ENCODE results near the gene UTP3.

Gene UTP3

GRCh38 chr4:70728091-70728490 is 39.8 kb downstream of the UTP3 start:
- TF ChIP-seq USF1 (IDR thresholded peaks at IDR 0.05) (no peak), FOXM1 (IDR thresholded peaks at IDR 0.05; ENCODE audit: borderline replicate concordance, low read depth) (no peak), CREB1 (IDR thresholded peaks at IDR 0.05; ENCODE audit: low read depth) (no peak), TAF1 (IDR thresholded peaks at IDR 0.05; ENCODE audit: low read depth) (no peak)

GRCh38 chr4:70734168-70734954 is 46.0 kb downstream of the UTP3 start:
- TF ChIP-seq TAF1 (IDR thresholded peaks at IDR 0.05; ENCODE audit: low read depth) (no peak), RAD21 (IDR thresholded peaks at IDR 0.05; ENCODE audit: low read depth) (no peak), EP300 (IDR thresholded peaks at IDR 0.05; ENCODE audit: borderline replicate concordance) (no peak), TEAD4 (IDR thresholded peaks at IDR 0.05) (no peak), CREB1 (IDR thresholded peaks at IDR 0.05; ENCODE audit: low read depth) (no peak), USF1 (IDR thresholded peaks at IDR 0.05) (no peak), EGR1 (IDR thresholded peaks at IDR 0.05) (no peak), MAX (IDR thresholded peaks at IDR 0.05) (no peak), FOXM1 (IDR thresholded peaks at IDR 0.05; ENCODE audit: borderline replicate concordance, low read depth) (no peak), CEBPB (IDR thresholded peaks at IDR 0.05) (no peak), TCF12 (IDR thresholded peaks at IDR 0.05; ENCODE audit: low read depth) (no peak), REST (IDR thresholded peaks at IDR 0.05; ENCODE audit: low read depth) (no peak), ZBTB7A (IDR thresholded peaks at IDR 0.05; ENCODE audit: low read depth) (no peak), YY1 (IDR thresholded peaks at IDR 0.05; ENCODE audit: low read depth) (no peak)

- TF ChIP-seq TAF1 (IDR thresholded peaks at IDR 0.05; ENCODE audit: low read depth), result no peak
- no peak for TF ChIP-seq CREB1 (IDR thresholded peaks at IDR 0.05; ENCODE audit: low read depth)
- TF ChIP-seq TEAD4 (IDR thresholded peaks at IDR 0.05), result no peak
- no peak for TF ChIP-seq TCF12 (IDR thresholded peaks at IDR 0.05; ENCODE audit: low read depth)
- no peak for TF ChIP-seq ZBTB7A (IDR thresholded peaks at IDR 0.05; ENCODE audit: low read depth)
- TF ChIP-seq NFIC (IDR thresholded peaks at IDR 0.05), result no peak
- TF ChIP-seq CEBPB (IDR thresholded peaks at IDR 0.05), result no peak
- TF ChIP-seq RAD21 (IDR thresholded peaks at IDR 0.05; ENCODE audit: low read depth), result no peak
- TF ChIP-seq YY1 (IDR thresholded peaks at IDR 0.05; ENCODE audit: low read depth), result no peak
- no peak for TF ChIP-seq FOXM1 (IDR thresholded peaks at IDR 0.05; ENCODE audit: borderline replicate concordance, low read depth)
- no peak for TF ChIP-seq USF1 (IDR thresholded peaks at IDR 0.05)
- no peak for TF ChIP-seq EP300 (IDR thresholded peaks at IDR 0.05; ENCODE audit: borderline replicate concordance)
- no peak for TF ChIP-seq MAX (IDR thresholded peaks at IDR 0.05)
- no peak for TF ChIP-seq EGR1 (IDR thresholded peaks at IDR 0.05)
- TF ChIP-seq REST (IDR thresholded peaks at IDR 0.05; ENCODE audit: low read depth), result no peak
Measured at GRCh38 chr4:70734971-70735370, 46.6 kb downstream of the UTP3 start.

- peak; percentile 83 for TF ChIP-seq CEBPB (IDR thresholded peaks at IDR 0.05)
Measured at GRCh38 chr4:70735915-70736314, 47.6 kb downstream of the UTP3 start.

GRCh38 chr4:70737006-70737405 is 48.7 kb downstream of the UTP3 start:
- TF ChIP-seq NFIC (IDR thresholded peaks at IDR 0.05) (no peak), EP300 (IDR thresholded peaks at IDR 0.05; ENCODE audit: borderline replicate concordance) (no peak), ZBTB7A (IDR thresholded peaks at IDR 0.05; ENCODE audit: low read depth) (no peak), REST (IDR thresholded peaks at IDR 0.05; ENCODE audit: low read depth) (no peak)

Data from Ishikawa (cell line).